Measurements from ENCODE around the gene TPGS2.

The TPGS2 gene

GRCh38 chr18:36775396-36775795, 53.4 kb downstream of the TPGS2 start:
- Histone ChIP-seq H4K91ac (ENCODE audit: low read length) (no peak overlapping the region), H2BK15ac (ENCODE audit: low read depth, poor library complexity, severe bottlenecking) (no peak overlapping the region), H3K9me3 (ENCODE audit: control insufficient read depth, low read length) (no peaks in the 10 kb centered on the region), H2BK12ac (ENCODE audit: low read length in 2 of 2) (no peak overlapping the region), H3K79me1 (replicated peaks; ENCODE audit: low read length, poor library complexity, severe bottlenecking) (peaks cover 5% of the 10 kb centered on the region), H2BK120ac (ENCODE audit: low read depth, low read length) (no peak overlapping the region), H3K36me3 (ENCODE audit: control insufficient read depth in 1 of 2, insufficient read depth in 2 of 2, low read depth in 1 of 2, low read length in 2 of 2) (peaks cover 11 to 30% of the 10 kb centered on the region in 2 experiments), H3K23ac (ENCODE audit: low read length in 2 of 2) (no peak overlapping the region), H3K18ac (ENCODE audit: low read depth in 1 of 2, low read length in 2 of 2) (no peak overlapping the region), H3K4ac (ENCODE audit: low read depth in 1 of 2, low read length in 2 of 2) (no peak overlapping the region), H3K4me2 (ENCODE audit: low read length, poor library complexity, severe bottlenecking) (no peak overlapping the region), H2AK5ac (ENCODE audit: low read length, severe bottlenecking) (no peak overlapping the region), H3K4me3 (ENCODE audit: insufficient read depth in 1 of 2, low read depth in 1 of 2, low read length in 2 of 2) (no peak overlapping the region), H3K27me3 (ENCODE audit: control insufficient read depth in 1 of 2, insufficient read depth in 1 of 2, low read length in 2 of 2) (no peaks in the 10 kb centered on the region), H3K14ac (ENCODE audit: low read length in 2 of 2) (no peak overlapping the region), H2AFZ (ENCODE audit: low read depth, low read length) (no peak overlapping the region), H3K27ac (ENCODE audit: low read length, poor library complexity, severe bottlenecking) (no peak overlapping the region), H2BK5ac (ENCODE audit: low read depth, low read length, poor library complexity, severe bottlenecking) (no peak overlapping the region), H3K4me1 (ENCODE audit: control insufficient read depth, insufficient read depth, low read depth, low read length) (peaks cover 15% of the 10 kb centered on the region), H4K8ac (ENCODE audit: low read length) (no peak overlapping the region), H3K9ac (ENCODE audit: low read length) (no peak overlapping the region)
- no peak for DNase-seq
- WGBS, result 94% methylated on average over 4 of the region's 4 CpGs

- Histone ChIP-seq H2AFZ (ENCODE audit: low read depth, low read length) (no peak overlapping the region), H2AK5ac (ENCODE audit: low read length, severe bottlenecking) (no peak overlapping the region), H2BK120ac (ENCODE audit: low read depth, low read length) (no peak overlapping the region), H3K4ac (ENCODE audit: low read depth in 1 of 2, low read length in 2 of 2) (no peak overlapping the region), H3K9ac (ENCODE audit: low read length) (no peak overlapping the region), H4K91ac (ENCODE audit: low read length) (no peak overlapping the region), H3K27me3 (ENCODE audit: control insufficient read depth in 1 of 2, insufficient read depth in 1 of 2, low read length in 2 of 2) (no peaks in the 10 kb centered on the region), H3K4me3 (ENCODE audit: insufficient read depth in 1 of 2, low read depth in 1 of 2, low read length in 2 of 2) (no peak overlapping the region), H2BK12ac (ENCODE audit: low read length in 2 of 2) (no peak overlapping the region), H2BK15ac (ENCODE audit: low read depth, poor library complexity, severe bottlenecking) (no peak overlapping the region), H3K79me1 (replicated peaks; ENCODE audit: low read length, poor library complexity, severe bottlenecking) (peaks cover 5% of the 10 kb centered on the region), H3K4me2 (ENCODE audit: low read length, poor library complexity, severe bottlenecking) (no peak overlapping the region), H3K14ac (ENCODE audit: low read length in 2 of 2) (no peak overlapping the region), H3K36me3 (ENCODE audit: control insufficient read depth in 1 of 2, insufficient read depth in 2 of 2, low read depth in 1 of 2, low read length in 2 of 2) (peaks cover 0 to 28% of the 10 kb centered on the region in 2 experiments), H2BK5ac (ENCODE audit: low read depth, low read length, poor library complexity, severe bottlenecking) (no peak overlapping the region), H3K23ac (ENCODE audit: low read length in 2 of 2) (no peak overlapping the region), H3K27ac (ENCODE audit: low read length, poor library complexity, severe bottlenecking) (peak overlapping the region; percentile 68), H3K4me1 (ENCODE audit: control insufficient read depth, insufficient read depth, low read depth, low read length) (peaks cover 17% of the 10 kb centered on the region), H3K18ac (ENCODE audit: low read depth in 1 of 2, low read length in 2 of 2) (no peak overlapping the region), H3K9me3 (ENCODE audit: control insufficient read depth, low read length) (no peaks in the 10 kb centered on the region), H4K8ac (ENCODE audit: low read length) (no peak overlapping the region)
- no peak for DNase-seq
- 55% methylated on average over 4 of the region's 4 CpGs for WGBS
Observed at GRCh38 chr18:36772241-36772723, 56.5 kb downstream of the TPGS2 start.

DNA sequence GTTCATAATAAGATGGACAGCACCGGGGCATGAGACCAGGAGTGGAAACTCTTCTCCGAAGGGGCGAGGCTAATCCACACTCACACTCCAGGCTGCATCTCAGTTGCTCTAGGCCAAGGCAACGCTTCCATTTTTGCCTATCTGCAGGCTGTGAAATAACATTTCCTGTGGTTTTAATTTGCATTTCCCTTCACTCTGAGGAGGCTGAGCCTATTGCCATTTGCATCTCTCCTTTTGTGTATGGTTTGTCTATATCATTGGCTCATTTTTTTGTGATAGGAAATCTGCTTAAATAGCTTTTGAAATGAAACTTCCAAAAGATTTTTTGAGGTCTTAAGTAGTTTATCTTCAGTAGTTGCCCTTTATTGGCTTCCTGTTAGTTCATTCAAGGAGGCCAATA, 57.6 kb downstream of the TPGS2 start:
- H2AK5ac ChIP-seq (ENCODE audit: low read length, severe bottlenecking), result no peak overlapping the region
- peaks cover 17% of the 10 kb centered on the region for H3K4me1 ChIP-seq (ENCODE audit: control insufficient read depth, insufficient read depth, low read depth, low read length)
- H3K27ac ChIP-seq (ENCODE audit: low read length, poor library complexity, severe bottlenecking), result no peak overlapping the region
- H4K8ac ChIP-seq (ENCODE audit: low read length), result no peak overlapping the region
- H3K4me3 ChIP-seq (ENCODE audit: insufficient read depth in 1 of 2, low read depth in 1 of 2, low read length in 2 of 2), result no peak overlapping the region
- H3K79me1 ChIP-seq (replicated peaks; ENCODE audit: low read length, poor library complexity, severe bottlenecking), result peaks cover 5% of the 10 kb centered on the region
- H3K4me2 ChIP-seq (ENCODE audit: low read length, poor library complexity, severe bottlenecking), result no peak overlapping the region
- no peak overlapping the region for H2BK15ac ChIP-seq (ENCODE audit: low read depth, poor library complexity, severe bottlenecking)
- H4K91ac ChIP-seq (ENCODE audit: low read length), result no peak overlapping the region
- no peak overlapping the region for H3K4ac ChIP-seq (ENCODE audit: low read depth in 1 of 2, low read length in 2 of 2)
- H2BK5ac ChIP-seq (ENCODE audit: low read depth, low read length, poor library complexity, severe bottlenecking), result no peak overlapping the region
- H3K27me3 ChIP-seq (ENCODE audit: control insufficient read depth in 1 of 2, insufficient read depth in 1 of 2, low read length in 2 of 2), result no peaks in the 10 kb centered on the region
- H2BK12ac ChIP-seq (ENCODE audit: low read length in 2 of 2), result no peak overlapping the region
- no peak overlapping the region for H3K9ac ChIP-seq (ENCODE audit: low read length)
- H3K14ac ChIP-seq (ENCODE audit: low read length in 2 of 2), result no peak overlapping the region
- H2BK120ac ChIP-seq (ENCODE audit: low read depth, low read length), result no peak overlapping the region
- DNase-seq, result no peak
- H3K18ac ChIP-seq (ENCODE audit: low read depth in 1 of 2, low read length in 2 of 2), result no peak overlapping the region
- H3K23ac ChIP-seq (ENCODE audit: low read length in 2 of 2), result no peak overlapping the region
- H2AFZ ChIP-seq (ENCODE audit: low read depth, low read length), result no peak overlapping the region
- no peaks in the 10 kb centered on the region for H3K9me3 ChIP-seq (ENCODE audit: control insufficient read depth, low read length)
- WGBS, result 86% methylated on average over 3 of the region's 4 CpGs
- peaks cover 0 to 28% of the 10 kb centered on the region in 2 experiments for H3K36me3 ChIP-seq (ENCODE audit: control insufficient read depth in 1 of 2, insufficient read depth in 2 of 2, low read depth in 1 of 2, low read length in 2 of 2)

DNA sequence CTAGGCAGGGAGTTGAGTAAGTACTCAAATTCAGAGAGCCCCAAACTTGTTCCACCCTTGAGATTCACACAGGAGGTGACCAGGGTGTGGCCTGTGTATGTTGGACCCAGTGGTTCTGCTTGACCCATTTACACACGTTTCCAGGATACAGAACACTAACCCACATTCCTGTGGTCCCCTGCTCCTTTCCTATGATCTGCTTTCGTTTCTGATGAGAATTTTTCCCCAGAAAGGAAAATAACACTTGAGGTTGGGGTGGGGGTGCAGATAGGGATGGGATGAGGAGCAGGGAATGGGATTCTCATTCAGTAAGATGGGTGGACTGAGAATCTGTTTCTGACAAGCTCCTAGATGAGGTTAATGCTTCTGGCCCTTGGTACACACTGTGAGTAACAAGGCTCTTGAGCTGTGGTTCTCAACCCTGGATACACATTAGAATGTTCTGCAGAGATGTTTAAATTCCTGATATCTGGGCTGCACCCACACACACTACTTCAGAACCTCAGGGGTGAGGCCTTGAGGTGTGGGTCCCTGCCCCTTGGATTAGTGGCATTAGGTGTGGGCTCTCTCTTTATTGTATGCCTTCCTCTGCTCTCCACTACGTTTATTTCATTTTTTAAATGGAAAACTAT, 58.4 kb downstream of the TPGS2 start:
- Histone ChIP-seq H2BK5ac (ENCODE audit: low read depth, low read length, poor library complexity, severe bottlenecking) (no peak overlapping the region), H3K23ac (ENCODE audit: low read length in 2 of 2) (no peak overlapping the region), H3K27ac (ENCODE audit: low read length, poor library complexity, severe bottlenecking) (no peak overlapping the region), H2BK12ac (ENCODE audit: low read length in 2 of 2) (no peak overlapping the region), H3K14ac (ENCODE audit: low read length in 2 of 2) (no peak overlapping the region), H2BK120ac (ENCODE audit: low read depth, low read length) (no peak overlapping the region), H3K4ac (ENCODE audit: low read depth in 1 of 2, low read length in 2 of 2) (no peak overlapping the region), H4K8ac (ENCODE audit: low read length) (no peak overlapping the region), H3K18ac (ENCODE audit: low read depth in 1 of 2, low read length in 2 of 2) (no peak overlapping the region), H3K4me1 (ENCODE audit: control insufficient read depth, insufficient read depth, low read depth, low read length) (peaks cover 17% of the 10 kb centered on the region), H3K79me1 (replicated peaks; ENCODE audit: low read length, poor library complexity, severe bottlenecking) (peaks cover 5% of the 10 kb centered on the region), H3K9ac (ENCODE audit: low read length) (no peak overlapping the region), H3K27me3 (ENCODE audit: control insufficient read depth in 1 of 2, insufficient read depth in 1 of 2, low read length in 2 of 2) (no peaks in the 10 kb centered on the region), H3K4me2 (ENCODE audit: low read length, poor library complexity, severe bottlenecking) (no peak overlapping the region), H3K36me3 (ENCODE audit: control insufficient read depth in 1 of 2, insufficient read depth in 2 of 2, low read depth in 1 of 2, low read length in 2 of 2) (peaks cover 0 to 20% of the 10 kb centered on the region in 2 experiments), H2AFZ (ENCODE audit: low read depth, low read length) (no peak overlapping the region), H4K91ac (ENCODE audit: low read length) (no peak overlapping the region), H3K9me3 (ENCODE audit: control insufficient read depth, low read length) (no peaks in the 10 kb centered on the region), H2AK5ac (ENCODE audit: low read length, severe bottlenecking) (no peak overlapping the region), H3K4me3 (ENCODE audit: insufficient read depth in 1 of 2, low read depth in 1 of 2, low read length in 2 of 2) (no peak overlapping the region), H2BK15ac (ENCODE audit: low read depth, poor library complexity, severe bottlenecking) (no peak overlapping the region)
- 87% methylated on average over 2 of the region's 3 CpGs for WGBS
- DNase-seq, result no peak
